Neural cell (in vitro differentiated cells): ENCODE data around the gene PLXDC2. TPM values are rescaled to one million over a fixed set of nuclear protein-coding genes. Genes with fewer than 3 reads are reported as not detected.

Experiments
- H2AFZ ChIP-seq: fragments of 200-600, 300-800 bp; sonication (generic), shearing (Covaris generic); 2 replicates; pipeline ENCODE4 v1.6.0; 2014; ENCODE audit warnings: low read depth, mild to moderate bottlenecking, antibody characterized with exemption, low read length, moderate library complexity
- H3F3A ChIP-seq: fragments of 200-600 bp; shearing (Covaris generic); 2 replicates; pipeline ENCODE4 v1.6.1; 2016; ENCODE audit warnings: mild to moderate bottlenecking, moderate library complexity, mixed read lengths, antibody characterized with exemption, low read length; ENCODE audit not compliant: insufficient read depth, poor library complexity, severe bottlenecking
- H3K27ac ChIP-seq: fragments of 200-600, 300-800 bp; sonication (generic), shearing (Covaris generic); 2 replicates; pipeline ENCODE4 v1.5.1; 2014; ENCODE audit warnings: mild to moderate bottlenecking, low read length, moderate library complexity
- H3K27me3 ChIP-seq: fragments of 300-800, 200-600 bp; sonication (generic), shearing (Covaris generic); 2 replicates; pipeline ENCODE4 v1.6.0; 2014; ENCODE audit warnings: mild to moderate bottlenecking, low read depth, low read length, moderate library complexity; ENCODE audit not compliant: insufficient read depth
- H3K36me3 ChIP-seq: fragments of 300-800, 200-600 bp; sonication (generic), shearing (Covaris generic); 2 replicates; pipeline ENCODE4 v1.5.1; 2014; ENCODE audit warnings: mild to moderate bottlenecking, antibody characterized with exemption, low read length, moderate library complexity; ENCODE audit not compliant: insufficient read depth
- H3K4me2 ChIP-seq: fragments of 300-800, 200-600 bp; sonication (generic), shearing (Covaris generic); 2 replicates; pipeline ENCODE4 v1.6.0; 2014; ENCODE audit warnings: mild to moderate bottlenecking, low read length
- H3K4me3 ChIP-seq: fragments of 300-800, 200-600 bp; sonication (generic), shearing (Covaris generic); 2 replicates; pipeline ENCODE4 v1.5.1; 2014; ENCODE audit warnings: mild to moderate bottlenecking, low read length, moderate library complexity
- H3K79me2 ChIP-seq: fragments of 200-600 bp; shearing (Covaris generic); replicated peaks from 2 replicates; pipeline ENCODE4 v1.6.0; 2014; ENCODE audit warnings: mild to moderate bottlenecking, low read length, moderate library complexity; ENCODE audit not compliant: insufficient read depth
- H3K9ac ChIP-seq: fragments of 300-800, 200-600 bp; sonication (generic), shearing (Covaris generic); 2 replicates; pipeline ENCODE4 v1.6.1; 2016; ENCODE audit warnings: mild to moderate bottlenecking, low read length, mixed read lengths
- H3K9me2 ChIP-seq: fragments of 200-600 bp; shearing (Covaris generic); 2 replicates; pipeline ENCODE4 v1.6.1; 2016; ENCODE audit warnings: mild to moderate bottlenecking, low read length, mixed read lengths; ENCODE audit not compliant: insufficient read depth
- H3K9me3 ChIP-seq: fragments of 200-600, 300-800 bp; sonication (generic), shearing (Covaris generic); 2 replicates; pipeline ENCODE4 v1.6.1; 2016; ENCODE audit warnings: mild to moderate bottlenecking, mixed run types, low read length, moderate library complexity, mixed read lengths
- H4K20me1 ChIP-seq: fragments of 200-600 bp; shearing (Covaris generic); 2 replicates; pipeline ENCODE4 v1.6.1; 2016; ENCODE audit warnings: mild to moderate bottlenecking, mixed run types; ENCODE audit not compliant: insufficient read depth
- EP300 ChIP-seq: fragments of 450-650 bp; conservative IDR thresholded peaks from 2 replicates; pipeline ENCODE4 v1.6.1; 2014; ENCODE audit warnings: antibody characterized with exemption, mild to moderate bottlenecking, moderate library complexity; ENCODE audit not compliant: poor library complexity, severe bottlenecking
- EZH2 ChIP-seq: fragments of 200-600, 300-800 bp; shearing (Covaris generic), sonication (generic); IDR thresholded peaks from 2 replicates; pipeline ENCODE4 v1.6.1; 2014; ENCODE audit warnings: antibody characterized with exemption, low read length, borderline replicate concordance, mild to moderate bottlenecking; ENCODE audit not compliant: insufficient read depth, poor library complexity, severe bottlenecking
- MXI1 ChIP-seq: fragments of 450-650 bp; conservative IDR thresholded peaks from 2 replicates; pipeline ENCODE4 v1.6.1; 2014; ENCODE audit warnings: antibody characterized with exemption, mild to moderate bottlenecking; ENCODE audit not compliant: poor library complexity, severe bottlenecking
- POLR2AphosphoS5 ChIP-seq: IDR thresholded peaks from 2 replicates; pipeline ENCODE4 v1.6.1; 2012
- RAD21 ChIP-seq: fragments of 450-650 bp; conservative IDR thresholded peaks from 2 replicates; pipeline ENCODE4 v1.6.1; 2014; ENCODE audit warnings: antibody characterized with exemption, mild to moderate bottlenecking, moderate library complexity
- SMC3 ChIP-seq: fragments of 450-650 bp; conservative IDR thresholded peaks from 2 replicates; pipeline ENCODE4 v1.6.1; 2014; ENCODE audit warnings: antibody characterized with exemption, mild to moderate bottlenecking, moderate library complexity; ENCODE audit not compliant: poor library complexity
- TAF1 ChIP-seq: IDR thresholded peaks from 2 replicates; pipeline ENCODE4 v1.6.1; 2012; ENCODE audit warnings: low read depth
- polyA plus RNA-seq: library from polyadenylated mRNA; depleted of rRNA; stranded (reverse); fragments of >200 nt; gene quantifications from 2 replicates; pipeline ENCODE4 v1.2.3, GENCODE V29; 2014
- TF ChIP-seq, protein P1 (sequence below): IDR thresholded peaks from 2 replicates; pipeline ENCODE4 v1.6.1; 2012; ENCODE audit warnings: borderline replicate concordance
- TF ChIP-seq, protein P2 (sequence below): fragments of 450-650 bp; IDR thresholded peaks from 2 replicates; pipeline ENCODE4 v1.5.1; 2014; ENCODE audit warnings: antibody characterized with exemption, mild to moderate bottlenecking, moderate library complexity; ENCODE audit not compliant: poor library complexity, severe bottlenecking

Gene PLXDC2
- polyA plus RNA-seq, 1 donor from 2014 or later = 2.3 TPM

DNA sequence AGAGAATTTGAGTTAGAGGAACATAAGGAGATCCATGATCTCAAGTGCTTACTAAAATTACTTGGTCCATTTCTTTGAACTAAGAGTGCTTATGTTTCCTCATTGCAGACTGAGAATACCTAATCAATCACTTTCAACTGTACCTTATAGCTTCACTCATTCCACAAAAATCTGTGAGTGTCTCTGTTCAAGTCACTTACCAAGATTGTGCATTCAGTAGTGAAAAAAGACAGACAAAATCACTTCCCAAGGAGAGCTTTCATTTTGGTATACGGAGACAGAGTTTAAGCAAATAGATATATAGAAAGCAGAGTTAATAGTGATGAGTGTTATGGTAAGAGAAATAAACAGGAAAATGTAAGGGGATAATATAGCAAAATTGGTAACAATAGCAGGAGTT is 364.5 kb downstream of the PLXDC2 start:
- H3K36me3 ChIP-seq = no peaks in the 10 kb centered on the region
- no peaks in the 10 kb centered on the region for H4K20me1 ChIP-seq
- no peak overlapping the region for H3K9ac ChIP-seq
- no peaks in the 10 kb centered on the region for H3K9me2 ChIP-seq
- TF ChIP-seq RAD21 (no peak), SMC3 (no peak), TAF1 (no peak), MXI1 (no peak), EZH2 (no peak), POLR2AphosphoS5 (no peak), EP300 (no peak)
- TF ChIP-seq, protein P1, sequence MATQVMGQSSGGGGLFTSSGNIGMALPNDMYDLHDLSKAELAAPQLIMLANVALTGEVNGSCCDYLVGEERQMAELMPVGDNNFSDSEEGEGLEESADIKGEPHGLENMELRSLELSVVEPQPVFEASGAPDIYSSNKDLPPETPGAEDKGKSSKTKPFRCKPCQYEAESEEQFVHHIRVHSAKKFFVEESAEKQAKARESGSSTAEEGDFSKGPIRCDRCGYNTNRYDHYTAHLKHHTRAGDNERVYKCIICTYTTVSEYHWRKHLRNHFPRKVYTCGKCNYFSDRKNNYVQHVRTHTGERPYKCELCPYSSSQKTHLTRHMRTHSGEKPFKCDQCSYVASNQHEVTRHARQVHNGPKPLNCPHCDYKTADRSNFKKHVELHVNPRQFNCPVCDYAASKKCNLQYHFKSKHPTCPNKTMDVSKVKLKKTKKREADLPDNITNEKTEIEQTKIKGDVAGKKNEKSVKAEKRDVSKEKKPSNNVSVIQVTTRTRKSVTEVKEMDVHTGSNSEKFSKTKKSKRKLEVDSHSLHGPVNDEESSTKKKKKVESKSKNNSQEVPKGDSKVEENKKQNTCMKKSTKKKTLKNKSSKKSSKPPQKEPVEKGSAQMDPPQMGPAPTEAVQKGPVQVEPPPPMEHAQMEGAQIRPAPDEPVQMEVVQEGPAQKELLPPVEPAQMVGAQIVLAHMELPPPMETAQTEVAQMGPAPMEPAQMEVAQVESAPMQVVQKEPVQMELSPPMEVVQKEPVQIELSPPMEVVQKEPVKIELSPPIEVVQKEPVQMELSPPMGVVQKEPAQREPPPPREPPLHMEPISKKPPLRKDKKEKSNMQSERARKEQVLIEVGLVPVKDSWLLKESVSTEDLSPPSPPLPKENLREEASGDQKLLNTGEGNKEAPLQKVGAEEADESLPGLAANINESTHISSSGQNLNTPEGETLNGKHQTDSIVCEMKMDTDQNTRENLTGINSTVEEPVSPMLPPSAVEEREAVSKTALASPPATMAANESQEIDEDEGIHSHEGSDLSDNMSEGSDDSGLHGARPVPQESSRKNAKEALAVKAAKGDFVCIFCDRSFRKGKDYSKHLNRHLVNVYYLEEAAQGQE = no peak
- TF ChIP-seq, protein P2, sequence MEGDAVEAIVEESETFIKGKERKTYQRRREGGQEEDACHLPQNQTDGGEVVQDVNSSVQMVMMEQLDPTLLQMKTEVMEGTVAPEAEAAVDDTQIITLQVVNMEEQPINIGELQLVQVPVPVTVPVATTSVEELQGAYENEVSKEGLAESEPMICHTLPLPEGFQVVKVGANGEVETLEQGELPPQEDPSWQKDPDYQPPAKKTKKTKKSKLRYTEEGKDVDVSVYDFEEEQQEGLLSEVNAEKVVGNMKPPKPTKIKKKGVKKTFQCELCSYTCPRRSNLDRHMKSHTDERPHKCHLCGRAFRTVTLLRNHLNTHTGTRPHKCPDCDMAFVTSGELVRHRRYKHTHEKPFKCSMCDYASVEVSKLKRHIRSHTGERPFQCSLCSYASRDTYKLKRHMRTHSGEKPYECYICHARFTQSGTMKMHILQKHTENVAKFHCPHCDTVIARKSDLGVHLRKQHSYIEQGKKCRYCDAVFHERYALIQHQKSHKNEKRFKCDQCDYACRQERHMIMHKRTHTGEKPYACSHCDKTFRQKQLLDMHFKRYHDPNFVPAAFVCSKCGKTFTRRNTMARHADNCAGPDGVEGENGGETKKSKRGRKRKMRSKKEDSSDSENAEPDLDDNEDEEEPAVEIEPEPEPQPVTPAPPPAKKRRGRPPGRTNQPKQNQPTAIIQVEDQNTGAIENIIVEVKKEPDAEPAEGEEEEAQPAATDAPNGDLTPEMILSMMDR = no peak
- H3K4me2 ChIP-seq = no peak overlapping the region
- H3K27me3 ChIP-seq = no peaks in the 10 kb centered on the region
- no peaks in the 10 kb centered on the region for H3K9me3 ChIP-seq
- H3K4me3 ChIP-seq = no peak overlapping the region
- H3F3A ChIP-seq = no peaks in the 10 kb centered on the region
- no peaks in the 10 kb centered on the region for H3K79me2 ChIP-seq
- no peak overlapping the region for H2AFZ ChIP-seq
- H3K27ac ChIP-seq = no peak overlapping the region

DNA sequence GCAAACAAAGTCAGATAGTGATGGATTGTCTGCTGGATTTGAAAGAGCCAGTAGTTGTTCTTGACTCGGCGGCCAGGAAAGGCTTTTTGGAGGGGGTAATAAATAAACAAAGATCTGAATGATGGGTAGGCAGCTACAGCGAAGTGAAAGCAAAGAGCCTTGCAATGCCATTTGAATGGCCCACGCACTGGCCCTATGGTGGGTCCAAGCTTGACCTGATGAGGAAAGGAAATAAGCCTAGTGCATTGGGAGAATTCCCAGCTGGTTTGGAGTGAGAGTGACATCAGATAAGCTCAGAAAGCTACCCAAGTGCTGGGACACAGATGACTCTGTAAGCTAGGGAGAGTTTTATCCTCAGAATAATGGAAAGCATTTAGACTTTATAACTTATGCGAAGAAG is 365.2 kb downstream of the PLXDC2 start:
- Histone ChIP-seq H3K79me2 (no peaks in the 10 kb centered on the region), H3K27me3 (no peaks in the 10 kb centered on the region), H3K4me3 (no peak overlapping the region), H3K9me3 (no peaks in the 10 kb centered on the region), H3K9ac (no peak overlapping the region), H3F3A (no peaks in the 10 kb centered on the region), H4K20me1 (no peaks in the 10 kb centered on the region), H3K36me3 (no peaks in the 10 kb centered on the region), H3K4me2 (no peak overlapping the region), H3K27ac (no peak overlapping the region), H2AFZ (no peak overlapping the region), H3K9me2 (no peaks in the 10 kb centered on the region)
- TF ChIP-seq, protein P2 = no peak
- TF ChIP-seq EP300 (no peak), EZH2 (no peak), POLR2AphosphoS5 (no peak)
